Neural cell (in vitro differentiated cells): ENCODE data around the gene TCL1A. TPM values are rescaled to one million over a fixed set of nuclear protein-coding genes. Genes with fewer than 3 reads are reported as not detected.

Experiments
- H2AFZ ChIP-seq: fragments of 200-600, 300-800 bp; sonication (generic), shearing (Covaris generic); 2 replicates; pipeline ENCODE4 v1.6.0; 2014; ENCODE audit warnings: low read depth, mild to moderate bottlenecking, antibody characterized with exemption, low read length, moderate library complexity
- H3F3A ChIP-seq: fragments of 200-600 bp; shearing (Covaris generic); 2 replicates; pipeline ENCODE4 v1.6.1; 2016; ENCODE audit warnings: mild to moderate bottlenecking, moderate library complexity, mixed read lengths, antibody characterized with exemption, low read length; ENCODE audit not compliant: insufficient read depth, poor library complexity, severe bottlenecking
- H3K27ac ChIP-seq: fragments of 200-600, 300-800 bp; sonication (generic), shearing (Covaris generic); 2 replicates; pipeline ENCODE4 v1.5.1; 2014; ENCODE audit warnings: mild to moderate bottlenecking, low read length, moderate library complexity
- H3K27me3 ChIP-seq: fragments of 300-800, 200-600 bp; sonication (generic), shearing (Covaris generic); 2 replicates; pipeline ENCODE4 v1.6.0; 2014; ENCODE audit warnings: mild to moderate bottlenecking, low read depth, low read length, moderate library complexity; ENCODE audit not compliant: insufficient read depth
- H3K36me3 ChIP-seq: fragments of 300-800, 200-600 bp; sonication (generic), shearing (Covaris generic); 2 replicates; pipeline ENCODE4 v1.5.1; 2014; ENCODE audit warnings: mild to moderate bottlenecking, antibody characterized with exemption, low read length, moderate library complexity; ENCODE audit not compliant: insufficient read depth
- H3K4me2 ChIP-seq: fragments of 300-800, 200-600 bp; sonication (generic), shearing (Covaris generic); 2 replicates; pipeline ENCODE4 v1.6.0; 2014; ENCODE audit warnings: mild to moderate bottlenecking, low read length
- H3K4me3 ChIP-seq: fragments of 300-800, 200-600 bp; sonication (generic), shearing (Covaris generic); 2 replicates; pipeline ENCODE4 v1.5.1; 2014; ENCODE audit warnings: mild to moderate bottlenecking, low read length, moderate library complexity
- H3K79me2 ChIP-seq: fragments of 200-600 bp; shearing (Covaris generic); replicated peaks from 2 replicates; pipeline ENCODE4 v1.6.0; 2014; ENCODE audit warnings: mild to moderate bottlenecking, low read length, moderate library complexity; ENCODE audit not compliant: insufficient read depth
- H3K9ac ChIP-seq: fragments of 300-800, 200-600 bp; sonication (generic), shearing (Covaris generic); 2 replicates; pipeline ENCODE4 v1.6.1; 2016; ENCODE audit warnings: mild to moderate bottlenecking, low read length, mixed read lengths
- H3K9me2 ChIP-seq: fragments of 200-600 bp; shearing (Covaris generic); 2 replicates; pipeline ENCODE4 v1.6.1; 2016; ENCODE audit warnings: mild to moderate bottlenecking, low read length, mixed read lengths; ENCODE audit not compliant: insufficient read depth
- H3K9me3 ChIP-seq: fragments of 200-600, 300-800 bp; sonication (generic), shearing (Covaris generic); 2 replicates; pipeline ENCODE4 v1.6.1; 2016; ENCODE audit warnings: mild to moderate bottlenecking, mixed run types, low read length, moderate library complexity, mixed read lengths
- H4K20me1 ChIP-seq: fragments of 200-600 bp; shearing (Covaris generic); 2 replicates; pipeline ENCODE4 v1.6.1; 2016; ENCODE audit warnings: mild to moderate bottlenecking, mixed run types; ENCODE audit not compliant: insufficient read depth
- CTCF ChIP-seq: fragments of 450-650 bp; IDR thresholded peaks from 2 replicates; pipeline ENCODE4 v1.5.1; 2014; ENCODE audit warnings: antibody characterized with exemption, mild to moderate bottlenecking, moderate library complexity; ENCODE audit not compliant: poor library complexity, severe bottlenecking
- EP300 ChIP-seq: fragments of 450-650 bp; conservative IDR thresholded peaks from 2 replicates; pipeline ENCODE4 v1.6.1; 2014; ENCODE audit warnings: antibody characterized with exemption, mild to moderate bottlenecking, moderate library complexity; ENCODE audit not compliant: poor library complexity, severe bottlenecking
- EZH2 ChIP-seq: fragments of 200-600, 300-800 bp; shearing (Covaris generic), sonication (generic); IDR thresholded peaks from 2 replicates; pipeline ENCODE4 v1.6.1; 2014; ENCODE audit warnings: antibody characterized with exemption, low read length, borderline replicate concordance, mild to moderate bottlenecking; ENCODE audit not compliant: insufficient read depth, poor library complexity, severe bottlenecking
- MXI1 ChIP-seq: fragments of 450-650 bp; conservative IDR thresholded peaks from 2 replicates; pipeline ENCODE4 v1.6.1; 2014; ENCODE audit warnings: antibody characterized with exemption, mild to moderate bottlenecking; ENCODE audit not compliant: poor library complexity, severe bottlenecking
- POLR2AphosphoS5 ChIP-seq: IDR thresholded peaks from 2 replicates; pipeline ENCODE4 v1.6.1; 2012
- RAD21 ChIP-seq: fragments of 450-650 bp; conservative IDR thresholded peaks from 2 replicates; pipeline ENCODE4 v1.6.1; 2014; ENCODE audit warnings: antibody characterized with exemption, mild to moderate bottlenecking, moderate library complexity
- REST ChIP-seq: IDR thresholded peaks from 2 replicates; pipeline ENCODE4 v1.6.1; 2012; ENCODE audit warnings: borderline replicate concordance
- SMC3 ChIP-seq: fragments of 450-650 bp; conservative IDR thresholded peaks from 2 replicates; pipeline ENCODE4 v1.6.1; 2014; ENCODE audit warnings: antibody characterized with exemption, mild to moderate bottlenecking, moderate library complexity; ENCODE audit not compliant: poor library complexity
- TAF1 ChIP-seq: IDR thresholded peaks from 2 replicates; pipeline ENCODE4 v1.6.1; 2012; ENCODE audit warnings: low read depth
- polyA plus RNA-seq: library from polyadenylated mRNA; depleted of rRNA; stranded (reverse); fragments of >200 nt; gene quantifications from 2 replicates; pipeline ENCODE4 v1.2.3, GENCODE V29; 2014

Gene TCL1A
- polyA plus RNA-seq, 1 donor from 2014 or later = not detected

- Histone ChIP-seq H3K79me2 (no peaks in the 10 kb centered on the region), H3K9me2 (no peaks in the 10 kb centered on the region), H3K36me3 (no peaks in the 10 kb centered on the region), H3K27me3 (no peaks in the 10 kb centered on the region), H3K9ac (no peak overlapping the region), H3K27ac (no peak overlapping the region), H3K4me3 (no peak overlapping the region), H3K9me3 (no peaks in the 10 kb centered on the region), H2AFZ (no peak overlapping the region), H3K4me2 (no peak overlapping the region), H3F3A (no peaks in the 10 kb centered on the region), H4K20me1 (no peaks in the 10 kb centered on the region)
- TF ChIP-seq EZH2 = no peak
- TF ChIP-seq REST = no peak
- no peak for TF ChIP-seq POLR2AphosphoS5
- no peak for TF ChIP-seq RAD21
- TF ChIP-seq TAF1 = no peak
- TF ChIP-seq SMC3 = no peak
- no peak for TF ChIP-seq EP300
- TF ChIP-seq MXI1 = no peak
- TF ChIP-seq CTCF = no peak
Measured at GRCh38 chr14:95695913-95696312, 18.0 kb downstream of the TCL1A start.

GRCh38 chr14:95695051-95695450 is 18.9 kb downstream of the TCL1A start:
- H3F3A ChIP-seq = no peaks in the 10 kb centered on the region
- H3K36me3 ChIP-seq = no peaks in the 10 kb centered on the region
- no peaks in the 10 kb centered on the region for H3K27me3 ChIP-seq

More at GRCh38 chr14:95695051-95695450, 18.9 kb downstream of the TCL1A start:
- Histone ChIP-seq H3K27ac (no peak overlapping the region), H4K20me1 (no peaks in the 10 kb centered on the region), H2AFZ (no peak overlapping the region), H3K79me2 (no peaks in the 10 kb centered on the region), H3K4me3 (no peak overlapping the region), H3K9ac (no peak overlapping the region), H3K4me2 (no peak overlapping the region), H3K9me2 (no peaks in the 10 kb centered on the region), H3K9me3 (no peaks in the 10 kb centered on the region)
- TF ChIP-seq REST = no peak
- no peak for TF ChIP-seq RAD21
- TF ChIP-seq MXI1 = no peak
- TF ChIP-seq CTCF = no peak
- no peak for TF ChIP-seq SMC3
- no peak for TF ChIP-seq POLR2AphosphoS5
- TF ChIP-seq EP300 = no peak
- no peak for TF ChIP-seq EZH2
- TF ChIP-seq TAF1 = no peak
